HEK293 (cell line): Measurements from ENCODE around the gene TRMT61A.

Source experiments
- CTCF ChIP-seq: fragments of 450-650 bp; formaldehyde crosslinking; IDR thresholded peaks from 2 replicates; pipeline ENCODE4 v1.5.1; 2016; ENCODE audit warnings: missing biosample characterization, missing genetic modification characterization
- PRDM10 ChIP-seq: fragments of 450-650 bp; formaldehyde crosslinking; IDR thresholded peaks from 2 replicates; pipeline ENCODE4 v1.5.1; 2016; ENCODE audit warnings: missing biosample characterization, missing genetic modification characterization
- PRDM4 ChIP-seq: fragments of 450-650 bp; formaldehyde crosslinking; IDR thresholded peaks from 2 replicates; pipeline ENCODE4 v1.5.1; 2017; ENCODE audit warnings: missing biosample characterization, missing genetic modification characterization
- ZNF274 ChIP-seq, 2 experiments: fragments of 200-500 bp in 1 of 2; fragments of 450-650 bp in 1 of 2; sonication (Bioruptor generic) in 1 of 2; formaldehyde crosslinking in 1 of 2; IDR thresholded peaks; 2 replicates each; pipeline versions ENCODE4 v1.5.1 to v1.6.1; 2014 to 2016; ENCODE audit warnings: borderline replicate concordance in 1 of 2, inconsistent platforms in 1 of 2, low read length in 1 of 2, missing biosample characterization in 1 of 2, missing genetic modification characterization in 1 of 2
- ZNF292 ChIP-seq: fragments of 450-650 bp; formaldehyde crosslinking; IDR thresholded peaks from 2 replicates; pipeline ENCODE4 v1.5.1; 2016; ENCODE audit warnings: low read depth, missing biosample characterization, missing genetic modification characterization, borderline replicate concordance
- ZNF707 ChIP-seq: fragments of 450-650 bp; formaldehyde crosslinking; IDR thresholded peaks from 2 replicates; pipeline ENCODE4 v1.5.1; 2016; ENCODE audit warnings: missing biosample characterization, missing genetic modification characterization

GRCh38 chr14:103551338-103551762 lies 22.4 kb downstream of the TRMT61A start:
- TF ChIP-seq PRDM4 (tag by site-specific recombination) (no peak), ZNF707 (tag by site-specific recombination) (no peak), ZNF274 (IDR thresholded peaks at IDR 0.05; ENCODE audit: low read length) (no peak), ZNF274 (tag by site-specific recombination; IDR thresholded peaks at IDR 0.05; ENCODE audit: borderline replicate concordance) (no peak), CTCF (tag by site-specific recombination) (no peak), PRDM10 (tag by site-specific recombination) (no peak), ZNF292 (no peak)
